Stimulated activated CD8-positive, alpha-beta memory T cell treated with anti-CD3 and anti-CD28 coated beads, Interleukin-12 subunit alpha, Interleukin-12 subunit beta, amount 100 ng/mL, for 24 hours (primary cell): ENCODE measurements around the gene FPR2.
"Not testable (repeated sequence)": the region's sequence is repeated elsewhere in the genome, so short reads cannot be mapped to it uniquely, and the experiment has no call there.

Experiments
- DNase-seq: peaks from one replicate; pipeline ENCODE4 v3.0.0-alpha.2; 2020; ENCODE audit errors: extremely low read depth

Gene FPR2

DNA sequence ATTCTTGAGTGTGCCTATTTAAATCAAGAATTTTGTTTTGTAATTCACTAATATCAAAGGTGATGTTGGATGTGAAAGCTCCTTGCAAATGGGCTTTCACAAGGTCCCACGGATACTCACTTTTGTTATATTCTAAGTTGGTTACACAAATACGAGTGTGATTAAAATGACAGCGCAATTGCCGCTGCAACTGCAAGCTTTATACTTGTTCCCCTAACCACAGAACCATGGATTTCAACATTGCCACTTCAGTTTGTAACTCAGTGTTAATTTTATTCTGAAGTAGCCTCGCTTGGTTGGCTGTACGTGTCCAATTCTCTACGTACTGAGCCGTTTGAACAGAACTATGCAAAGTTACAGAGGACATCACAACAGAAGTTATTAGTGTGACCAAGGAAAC lies 44.4 kb downstream of the FPR2 start:
- DNase-seq, result not testable (repeated sequence)

DNA sequence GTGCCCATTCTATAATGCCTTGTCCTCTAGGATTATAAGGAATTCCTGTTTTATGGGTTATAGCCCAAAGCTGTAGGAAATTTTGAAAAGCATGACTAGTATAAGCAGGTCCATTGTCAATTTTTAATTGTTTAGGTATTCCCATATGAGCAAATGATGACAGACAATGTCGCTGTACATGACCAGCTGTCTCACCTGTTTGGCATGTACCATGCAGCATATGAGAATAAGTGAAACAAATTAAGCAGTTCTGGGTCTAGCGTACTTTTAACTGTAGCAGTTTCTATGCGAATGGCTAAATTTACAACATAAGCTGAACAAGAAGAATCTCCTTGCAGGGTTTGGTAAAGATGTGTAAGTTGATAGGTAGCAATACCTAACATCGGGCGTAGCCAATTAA lies 45.6 kb downstream of the FPR2 start:
- not testable (repeated sequence) for DNase-seq

GRCh38 chr19:51807111-51807701 lies 46.2 kb downstream of the FPR2 start:
- DNase-seq, result no peak

GRCh38 chr19:51807925-51808324 lies 46.9 kb downstream of the FPR2 start:
- DNase-seq, result no peak

DNA sequence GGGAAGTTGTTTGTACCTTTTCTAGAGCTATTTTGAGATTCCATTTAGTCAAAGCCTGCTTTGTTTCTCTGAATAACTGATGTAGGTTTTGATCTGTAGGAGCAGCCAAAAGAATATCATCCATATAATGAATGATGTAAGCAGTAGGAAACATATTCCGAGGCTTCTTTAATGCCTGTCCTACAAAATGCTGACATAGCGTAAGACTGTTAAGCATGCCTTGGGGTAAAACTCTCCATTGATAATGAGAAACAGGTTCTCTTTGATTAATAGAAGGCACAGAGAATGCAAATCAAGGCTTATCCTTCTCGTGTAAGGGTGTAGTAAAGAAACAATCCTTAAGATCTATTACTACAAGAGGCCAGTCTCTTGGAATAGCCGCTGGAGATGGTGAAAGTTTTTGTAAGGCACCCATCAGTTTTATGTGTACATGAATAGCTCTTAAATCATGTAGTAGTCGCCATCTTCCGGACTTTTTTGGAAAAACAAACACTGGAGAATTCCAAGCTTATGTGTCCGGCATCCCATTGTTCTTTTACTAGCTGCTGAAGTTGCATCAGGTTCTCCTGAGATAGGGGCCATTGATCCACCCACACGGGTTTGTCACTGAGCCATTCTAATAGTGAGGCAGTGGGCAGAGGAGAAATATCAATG lies 47.5 kb downstream of the FPR2 start:
- no peak for DNase-seq

- DNase-seq, result no peak
Observed at GRCh38 chr19:51809787-51810186, 48.8 kb downstream of the FPR2 start.

DNA sequence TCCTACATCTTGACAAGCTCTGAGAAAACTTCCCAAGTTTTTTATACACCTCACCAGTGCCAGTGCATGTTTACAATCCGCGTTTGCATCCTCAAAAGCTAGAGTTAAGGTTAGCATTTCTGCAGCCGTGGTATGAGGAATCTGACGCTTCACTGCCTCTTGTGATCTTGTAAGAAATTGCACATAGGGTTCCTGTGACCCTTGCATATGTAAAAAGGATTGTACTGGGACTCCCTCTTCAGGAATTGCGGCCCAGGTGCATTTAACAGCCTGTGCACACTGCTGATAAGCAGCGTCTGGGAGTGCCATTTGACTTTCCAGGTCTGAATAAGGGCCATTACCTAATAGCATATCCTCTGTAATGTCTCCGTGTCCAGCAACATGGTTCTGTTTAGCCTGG lies 49.2 kb downstream of the FPR2 start:
- no peak for DNase-seq

- DNase-seq, result no peak
Observed at GRCh38 chr19:51811344-51811743, 50.4 kb downstream of the FPR2 start.

GRCh38 chr19:51815043-51815442 lies 54.1 kb downstream of the FPR2 start:
- no peak for DNase-seq

GRCh38 chr19:51816711-51817110 lies 55.7 kb downstream of the FPR2 start:
- no peak for DNase-seq

- DNase-seq, result no peak
Observed at GRCh38 chr19:51820011-51820410, 59.0 kb downstream of the FPR2 start.
